Activated T-cell treated with anti-CD3 and anti-CD28 coated beads for 24 hours (primary cell): ENCODE measurements around the gene CRHR1.
A peak's percentile ranks its signal among the peaks of the same experiment; 100 is the strongest.
"Not testable (repeated sequence)": the region's sequence is repeated elsewhere in the genome, so short reads cannot be mapped to it uniquely, and the experiment has no call there.

Experiments used
- DNase-seq: peaks from one replicate; pipeline ENCODE4 v3.0.0-alpha.2; 2020; ENCODE audit warnings: low read depth

Gene CRHR1

GRCh38 chr17:45845376-45846185 is 61.5 kb downstream of the CRHR1 start:
- DNase-seq: no peak

- DNase-seq: no peak
These were observed 62.1 kb downstream of the CRHR1 start for GRCh38 chr17:45846223-45846622.

- no peak for DNase-seq
These were observed 62.5 kb downstream of the CRHR1 start for GRCh38 chr17:45846646-45847045.

- no peak for DNase-seq
These were observed 63.0 kb downstream of the CRHR1 start for GRCh38 chr17:45847101-45847500.

- no peak for DNase-seq
These were observed 63.6 kb downstream of the CRHR1 start for GRCh38 chr17:45847747-45848146.

GRCh38 chr17:45848405-45848804 is 64.3 kb downstream of the CRHR1 start:
- DNase-seq: no peak

- no peak for DNase-seq
These were observed 64.9 kb downstream of the CRHR1 start for GRCh38 chr17:45848868-45849535.

GRCh38 chr17:45849536-45849990 is 65.4 kb downstream of the CRHR1 start:
- no peak for DNase-seq

- no peak for DNase-seq
These were observed 65.9 kb downstream of the CRHR1 start for GRCh38 chr17:45850011-45850410.

- DNase-seq: no peak
These were observed 66.3 kb downstream of the CRHR1 start for GRCh38 chr17:45850468-45850867.

- DNase-seq: no peak
These were observed 66.9 kb downstream of the CRHR1 start for GRCh38 chr17:45851022-45851421.

- no peak for DNase-seq
These were observed 67.3 kb downstream of the CRHR1 start for GRCh38 chr17:45851464-45851863.

GRCh38 chr17:45851873-45852272 is 67.8 kb downstream of the CRHR1 start:
- no peak for DNase-seq

- peak; percentile 48 for DNase-seq
These were observed 68.6 kb downstream of the CRHR1 start for GRCh38 chr17:45852535-45853297.

GRCh38 chr17:45854209-45854608 is 70.1 kb downstream of the CRHR1 start:
- DNase-seq: no peak

GRCh38 chr17:45855691-45856336 is 71.7 kb downstream of the CRHR1 start:
- DNase-seq: no peak

GRCh38 chr17:45857977-45858708 is 74.0 kb downstream of the CRHR1 start:
- no peak for DNase-seq

- DNase-seq: no peak
These were observed 77.0 kb downstream of the CRHR1 start for GRCh38 chr17:45861165-45861564.

- DNase-seq: not testable (repeated sequence)
These were observed 78.0 kb downstream of the CRHR1 start for GRCh38 chr17:45862127-45862526.

- DNase-seq: no peak
These were observed 79.9 kb downstream of the CRHR1 start for GRCh38 chr17:45863857-45864654.

- DNase-seq: no peak
These were observed 83.1 kb downstream of the CRHR1 start for GRCh38 chr17:45867171-45867570.
